Kidney (tissue), 14 donors: ENCODE measurements around the gene GSDME. TPM values are rescaled to one million over a fixed set of nuclear protein-coding genes. Genes with fewer than 3 reads are reported as not detected.
A peak's percentile ranks its signal among the peaks of the same experiment; 100 is the strongest.

Source experiments
- DNase-seq, 5 donors: peaks; one replicate each; pipeline ENCODE4 v3.0.0-alpha.2; 2013 to 2020
- FAIRE-seq: peaks from 2 replicates; lab custom pipeline; 2012; peaks lifted over from hg19 to GRCh38; lab: Jason Lieb, UNC
- H3K27ac ChIP-seq, 2 donors: one replicate each; pipeline ENCODE4 v1.7.0; 2013; ENCODE audit warnings: low read depth in 2 of 2, low read length in 2 of 2, inconsistent platforms in 1 of 2
- H3K27me3 ChIP-seq: one replicate; pipeline ENCODE4 v1.7.1; 2013; ENCODE audit warnings: low read length, inconsistent platforms; ENCODE audit not compliant: control insufficient read depth, insufficient read depth
- H3K36me3 ChIP-seq, 3 donors: one replicate each; pipeline versions ENCODE4 v1.7.0 to v1.7.1; 2013; ENCODE audit warnings: low read length in 3 of 3, control low read depth in 1 of 3, inconsistent platforms in 1 of 3; ENCODE audit not compliant: insufficient read depth in 3 of 3, control insufficient read depth in 2 of 3
- H3K4me1 ChIP-seq, 3 donors: one replicate each; pipeline versions ENCODE4 v1.7.0 to v1.7.1; 2013; ENCODE audit warnings: low read length in 3 of 3, inconsistent platforms in 1 of 3, low read depth in 1 of 3; ENCODE audit not compliant: control insufficient read depth in 2 of 3, insufficient read depth in 2 of 3
- H3K4me3 ChIP-seq, 3 donors: one replicate each; pipeline versions ENCODE4 v1.7.0 to v1.8.1; 2013; ENCODE audit warnings: low read length in 3 of 3, control low read depth in 1 of 3, inconsistent platforms in 1 of 3
- H3K9ac ChIP-seq, 3 donors: one replicate each; pipeline versions ENCODE4 v1.7.0 to v1.7.1; 2013; ENCODE audit warnings: low read length in 3 of 3, control low read depth in 1 of 3, inconsistent platforms in 1 of 3
- H3K9me3 ChIP-seq, 3 donors: one replicate each; pipeline versions ENCODE4 v1.7.0 to v1.7.1; 2013; ENCODE audit warnings: low read length in 3 of 3, control low read depth in 1 of 3, inconsistent platforms in 1 of 3; ENCODE audit not compliant: control insufficient read depth in 2 of 3, insufficient read depth in 1 of 3
- intact Hi-C: fragments of 100-400 bp; cut with DNase I; formaldehyde crosslinking; loops from one replicate; pipeline ENCODE4 v1.11.1; 2022
- polyA plus RNA-seq: library from polyadenylated mRNA; stranded (reverse); fragments of 350-450 nt; fragmentation: Illumina TruSeq; extraction: RNeasy Lipid Tissue Mini Kit (QIAGEN cat#74804); gene quantifications from one replicate; pipeline ENCODE4 v1.2.3, GENCODE V29; 2014; ENCODE audit warnings: low read depth, low replicate concordance; ENCODE audit not compliant: insufficient read depth
- total RNA-seq: library from RNA; stranded (reverse); fragmentation: NEBNext Ultra II Directional; extraction: Animal tissue kit (Norgen Biotek cat#: 25700); gene quantifications from one replicate; pipeline ENCODE4 v1.2.1, GENCODE V29; 2021
- TF ChIP-seq, protein P1 (sequence below): IDR thresholded peaks from 3 replicates; pipeline ENCODE4 v1.5.1; 2012; ENCODE audit warnings: mild to moderate bottlenecking, moderate library complexity, borderline replicate concordance; ENCODE audit not compliant: insufficient read depth; ENCODE audit errors: extremely low read depth
- donor health status: control.
- donor health status: control.
- donor health status: control.
- donor health status: control.
- donor health status: control.
- donor health status: DM: yes; HTN: yes; CAD: no.
- donor health status: Normal renal cell carcinoma (clear cell type).

GSDME gene
- total and polyA plus RNA-seq, 2 donors from 2014 or later: 11.7 to 16.8 TPM

GRCh38 chr7:24788961-24789576 lies 31.8 kb upstream of the GSDME start:
- Histone ChIP-seq H3K36me3 (no peaks in the 10 kb centered on the region), H3K4me1 (no peaks in the 10 kb centered on the region), H3K4me3 (no peak overlapping the region), H3K27ac (no peak overlapping the region), H3K9ac (no peak overlapping the region), H3K9me3 (no peaks in the 10 kb centered on the region), H3K27me3 (no peaks in the 10 kb centered on the region)
- TF ChIP-seq, protein P1, sequence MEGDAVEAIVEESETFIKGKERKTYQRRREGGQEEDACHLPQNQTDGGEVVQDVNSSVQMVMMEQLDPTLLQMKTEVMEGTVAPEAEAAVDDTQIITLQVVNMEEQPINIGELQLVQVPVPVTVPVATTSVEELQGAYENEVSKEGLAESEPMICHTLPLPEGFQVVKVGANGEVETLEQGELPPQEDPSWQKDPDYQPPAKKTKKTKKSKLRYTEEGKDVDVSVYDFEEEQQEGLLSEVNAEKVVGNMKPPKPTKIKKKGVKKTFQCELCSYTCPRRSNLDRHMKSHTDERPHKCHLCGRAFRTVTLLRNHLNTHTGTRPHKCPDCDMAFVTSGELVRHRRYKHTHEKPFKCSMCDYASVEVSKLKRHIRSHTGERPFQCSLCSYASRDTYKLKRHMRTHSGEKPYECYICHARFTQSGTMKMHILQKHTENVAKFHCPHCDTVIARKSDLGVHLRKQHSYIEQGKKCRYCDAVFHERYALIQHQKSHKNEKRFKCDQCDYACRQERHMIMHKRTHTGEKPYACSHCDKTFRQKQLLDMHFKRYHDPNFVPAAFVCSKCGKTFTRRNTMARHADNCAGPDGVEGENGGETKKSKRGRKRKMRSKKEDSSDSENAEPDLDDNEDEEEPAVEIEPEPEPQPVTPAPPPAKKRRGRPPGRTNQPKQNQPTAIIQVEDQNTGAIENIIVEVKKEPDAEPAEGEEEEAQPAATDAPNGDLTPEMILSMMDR: no peak
- DNase-seq (no peak), FAIRE-seq (no peak)
- intact Hi-C loops: no loop called here

DNA sequence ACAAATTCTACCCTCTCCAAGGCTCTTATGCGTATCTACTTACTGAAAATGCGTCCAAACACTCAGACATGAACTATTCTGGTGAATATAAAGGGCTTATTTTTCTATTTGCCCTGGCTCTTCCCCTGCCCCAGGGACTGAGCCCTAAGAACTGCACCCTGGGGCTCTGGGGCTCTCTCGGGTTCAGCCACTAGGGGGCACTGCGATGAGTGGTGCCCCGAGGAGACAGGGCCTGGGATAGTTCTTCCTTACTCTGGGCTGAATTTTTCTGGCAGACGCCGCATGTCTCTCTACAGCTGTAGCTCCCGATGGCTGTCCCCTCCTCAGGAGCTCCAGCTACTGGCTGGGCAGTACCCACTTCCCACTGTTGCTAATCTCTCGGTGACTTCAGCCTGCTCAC lies 30.8 kb upstream of the GSDME start:
- H3K4me3 ChIP-seq: no peak overlapping the region
- DNase-seq (no peak), FAIRE-seq (no peak)
- no peaks in the 10 kb centered on the region for H3K4me1 ChIP-seq
- TF ChIP-seq, protein P1: no peak
- no peaks in the 10 kb centered on the region for H3K9me3 ChIP-seq
- H3K27me3 ChIP-seq: no peaks in the 10 kb centered on the region
- no peak overlapping the region for H3K9ac ChIP-seq
- intact Hi-C loops: no loop called here
- H3K27ac ChIP-seq: no peak overlapping the region
- H3K36me3 ChIP-seq: no peaks in the 10 kb centered on the region

GRCh38 chr7:24786941-24787340 lies 29.7 kb upstream of the GSDME start:
- no peak for FAIRE-seq
- Histone ChIP-seq H3K9ac (no peak overlapping the region), H3K27me3 (no peaks in the 10 kb centered on the region), H3K27ac (no peak overlapping the region), H3K36me3 (no peaks in the 10 kb centered on the region), H3K9me3 (no peaks in the 10 kb centered on the region), H3K4me3 (no peak overlapping the region), H3K4me1 (no peaks in the 10 kb centered on the region)
- intact Hi-C loops: no loop called here
- DNase-seq: peak in 2 of 5 donors; percentile 9 to 26
- TF ChIP-seq, protein P1: no peak

DNA sequence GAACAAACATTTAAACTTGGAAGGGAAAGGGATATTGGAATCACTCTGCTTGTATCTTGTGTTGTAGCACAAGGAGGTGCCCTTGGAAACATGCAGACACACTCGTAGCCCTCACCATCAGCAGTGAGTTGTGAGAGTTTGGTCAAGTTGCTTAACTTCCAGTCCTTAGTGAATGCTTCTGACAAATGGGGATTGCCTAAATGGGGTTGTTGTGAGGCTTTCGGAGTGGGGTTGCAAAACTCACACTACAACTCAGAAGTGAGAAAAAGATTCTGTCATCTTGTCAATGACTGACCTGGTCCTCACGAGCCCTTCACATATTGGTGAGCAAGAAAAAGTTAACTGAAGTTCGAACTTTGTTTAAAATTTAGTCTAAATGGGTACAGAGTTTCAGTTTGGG lies 29.0 kb upstream of the GSDME start:
- intact Hi-C loops: no loop called here
- H3K9me3 ChIP-seq: no peaks in the 10 kb centered on the region
- H3K27ac ChIP-seq: no peak overlapping the region
- no peaks in the 10 kb centered on the region for H3K27me3 ChIP-seq
- no peaks in the 10 kb centered on the region for H3K4me1 ChIP-seq
- no peak for DNase-seq
- no peak overlapping the region for H3K4me3 ChIP-seq
- no peaks in the 10 kb centered on the region for H3K36me3 ChIP-seq
- no peak overlapping the region for H3K9ac ChIP-seq
- FAIRE-seq: no peak
- TF ChIP-seq, protein P1: no peak
